ENCODE data around the gene ABCA2. TPM values are rescaled to one million over a fixed set of nuclear protein-coding genes. Genes with fewer than 3 reads are reported as not detected.

ABCA2 gene
- total RNA-seq, 1 experiment from 2014 or later: 19.2 TPM

- TF ChIP-seq ATF3 (CRISPR knock-in tag; conservative IDR thresholded peaks at IDR 0.05) (no peak), FOXP1 (CRISPR knock-in tag; IDR thresholded peaks at IDR 0.05; ENCODE audit: borderline replicate concordance) (no peak), NR1H2 (CRISPR knock-in tag; IDR thresholded peaks at IDR 0.05) (no peak), IRF2 (CRISPR knock-in tag; IDR thresholded peaks at IDR 0.05; ENCODE audit: borderline replicate concordance, low read depth) (no peak), ZNF232 (CRISPR knock-in tag; IDR thresholded peaks at IDR 0.05) (no peak), ARID4B (CRISPR knock-in tag; IDR thresholded peaks at IDR 0.05; ENCODE audit: borderline replicate concordance) (no peak), ZNF423 (CRISPR knock-in tag; IDR thresholded peaks at IDR 0.05) (no peak), EMX1 (CRISPR knock-in tag; IDR thresholded peaks at IDR 0.05) (no peak)
Observed at GRCh38 chr9:137026384-137026783, 1.7 kb downstream of the ABCA2 start (continued).

GRCh38 chr9:137025517-137025966 lies 2.5 kb downstream of the ABCA2 start:
- DNase-seq (ENCODE audit: low spot score) (no peak), ATAC-seq (no peak)
- Mint-ChIP-seq H3K36me3 (no peaks in the 10 kb centered on the region), H3K27me3 (ENCODE audit: low read depth) (peaks cover 17% of the 10 kb centered on the region), H3K27ac (no peak overlapping the region), H3K9me3 (no peaks in the 10 kb centered on the region), H3K4me3 (no peak overlapping the region), H3K4me1 (peaks cover 2% of the 10 kb centered on the region; the same call in 1 of the 2 replicates)
- no peak for TF ChIP-seq NFE2L1 (CRISPR knock-in tag; IDR thresholded peaks at IDR 0.05)
- no peak for TF ChIP-seq PRDM15 (CRISPR knock-in tag; IDR thresholded peaks at IDR 0.05)
- TF ChIP-seq ZNF232 (CRISPR knock-in tag; IDR thresholded peaks at IDR 0.05): no peak
- TF ChIP-seq CDX4 (CRISPR knock-in tag; IDR thresholded peaks at IDR 0.05; ENCODE audit: borderline replicate concordance): no peak
- no peak for TF ChIP-seq IRF2 (CRISPR knock-in tag; IDR thresholded peaks at IDR 0.05; ENCODE audit: borderline replicate concordance, low read depth)
- no peak for TF ChIP-seq SMAD3 (CRISPR knock-in tag; IDR thresholded peaks at IDR 0.05; ENCODE audit: borderline replicate concordance)
- no peak for TF ChIP-seq OVOL2 (CRISPR knock-in tag; IDR thresholded peaks at IDR 0.05; ENCODE audit: borderline replicate concordance)
- no peak for TF ChIP-seq NR1H2 (CRISPR knock-in tag; IDR thresholded peaks at IDR 0.05)
- no peak for TF ChIP-seq HMGA2 (CRISPR knock-in tag; IDR thresholded peaks at IDR 0.05)
- no peak for TF ChIP-seq CBFB (CRISPR knock-in tag; IDR thresholded peaks at IDR 0.05; ENCODE audit: low read depth)
- TF ChIP-seq AR (CRISPR knock-in tag; IDR thresholded peaks at IDR 0.05): no peak
- TF ChIP-seq GTF2I (CRISPR knock-in tag; conservative IDR thresholded peaks at IDR 0.05): no peak
- TF ChIP-seq ARID4B (CRISPR knock-in tag; IDR thresholded peaks at IDR 0.05; ENCODE audit: borderline replicate concordance): no peak
- TF ChIP-seq ELF4 (CRISPR knock-in tag; IDR thresholded peaks at IDR 0.05; ENCODE audit: low read depth): no peak
- TF ChIP-seq ZNF263 (CRISPR knock-in tag; IDR thresholded peaks at IDR 0.05; ENCODE audit: low read depth): no peak
- CTCF ChIA-PET: interaction anchor here (1.0 to 3.8 kb wide), 8 partner anchors 10 to 78 kb away, joined by 3 to 38 read pairs (median 6); partner anchors contain the start of gene ENTPD2
- POLR2A ChIA-PET: interaction anchor here (0.6 kb wide), 2 partner anchors 80 to 111 kb away, joined by 3 read pairs; partner anchors contain the start of gene C8G
